ENCODE measurements around the gene SUGT1. TPM values are rescaled to one million over a fixed set of nuclear protein-coding genes. Genes with fewer than 3 reads are reported as not detected.
A peak's percentile ranks its signal among the peaks of the same experiment; 100 is the strongest.
"Not testable (repeated sequence)": the region's sequence is repeated elsewhere in the genome, so short reads cannot be mapped to it uniquely, and the experiment has no call there.

Gene SUGT1
- total and polyA plus RNA-seq, 11 donors: 32.7 to 70.8 (median 47.4) TPM

- Histone ChIP-seq H3K9me3 (no peaks in the 10 kb centered on the region), H3K4me3 (no peak overlapping the region), H3K27me3 (no peaks in the 10 kb centered on the region), H3K36me3 (peaks cover 0 to 84% (median 74%) of the 10 kb centered on the region in 9 donors), H3K27ac (no peak overlapping the region), H3K4me1 (peaks cover 0 to 5% (median 0%) of the 10 kb centered on the region in 12 donors)
- DNase-seq (no peak), ATAC-seq (no peak)
- no peak for TF ChIP-seq POLR2A (IDR thresholded peaks at IDR 0.05)
- peak in 1 of 12 donors; percentile 14 for TF ChIP-seq CTCF (IDR thresholded peaks at IDR 0.05)
- 65 to 83% (median 75%) methylated on average over 2 of the region's 2 CpGs for WGBS, 4 donors
- intact Hi-C loops (cut with DNase I): loop anchor here in 1 of 10 donors (10.0 kb wide), 1 partner anchor 135 kb away; no protein-coding TSS in a partner anchor
Measured at GRCh38 chr13:52669677-52670076, 17.0 kb downstream of the SUGT1 start.

- Histone ChIP-seq H3K9me3 (no peaks in the 10 kb centered on the region), H3K36me3 (peaks cover 0 to 84% (median 74%) of the 10 kb centered on the region in 9 donors), H3K4me3 (no peak overlapping the region), H3K27me3 (no peaks in the 10 kb centered on the region), H3K27ac (no peak overlapping the region), H3K4me1 (peaks cover 0 to 5% (median 0%) of the 10 kb centered on the region in 12 donors)
- no peak for ATAC-seq
- WGBS, 4 donors: 96 to 98% (median 97%) methylated on average over 8 of the region's 8 CpGs
- no peak for DNase-seq
- TF ChIP-seq POLR2A (IDR thresholded peaks at IDR 0.05): no peak
- no peak for TF ChIP-seq CTCF (IDR thresholded peaks at IDR 0.05)
- intact Hi-C loops (cut with DNase I): no loop called here
Measured at GRCh38 chr13:52670726-52671125, 18.1 kb downstream of the SUGT1 start.

GRCh38 chr13:52673465-52673864 is 20.8 kb downstream of the SUGT1 start:
- DNase-seq: no peak
- peaks cover 0 to 84% (median 71%) of the 10 kb centered on the region in 9 donors for H3K36me3 ChIP-seq
- no peak overlapping the region for H3K4me3 ChIP-seq
- TF ChIP-seq POLR2A (IDR thresholded peaks at IDR 0.05) (no peak), CTCF (IDR thresholded peaks at IDR 0.05) (no peak)
- no peak for ATAC-seq
- peaks cover 0 to 5% (median 0%) of the 10 kb centered on the region in 12 donors for H3K4me1 ChIP-seq
- no peaks in the 10 kb centered on the region for H3K9me3 ChIP-seq
- 94 to 96% (median 95%) methylated on average over 1 of the region's 1 CpG for WGBS, 4 donors
- intact Hi-C loops (cut with DNase I): no loop called here
- H3K27me3 ChIP-seq: no peaks in the 10 kb centered on the region
- H3K27ac ChIP-seq: no peak overlapping the region

GRCh38 chr13:52677823-52678222 is 25.2 kb downstream of the SUGT1 start:
- no peak overlapping the region for H3K4me3 ChIP-seq
- H3K4me1 ChIP-seq: no peaks in the 10 kb centered on the region
- H3K36me3 ChIP-seq: peaks cover 0 to 95% (median 79%) of the 10 kb centered on the region in 9 donors
- no peaks in the 10 kb centered on the region for H3K9me3 ChIP-seq
- no peaks in the 10 kb centered on the region for H3K27me3 ChIP-seq
- 95 to 100% (median 96%) methylated on average over 1 of the region's 1 CpG for WGBS, 4 donors
- no peak for DNase-seq
- intact Hi-C loops (cut with DNase I): no loop called here
- H3K27ac ChIP-seq: no peak overlapping the region
- TF ChIP-seq POLR2A (IDR thresholded peaks at IDR 0.05): no peak
- TF ChIP-seq CTCF (IDR thresholded peaks at IDR 0.05): no peak
- no peak for ATAC-seq

- intact Hi-C loops (cut with DNase I); H3K27ac ChIP-seq; H3K4me1 ChIP-seq; ATAC-seq; DNase-seq; H3K9me3 ChIP-seq; H3K27me3 ChIP-seq; H3K4me3 ChIP-seq: not testable (repeated sequence)
- peaks cover 0 to 100% (median 61%) of the 10 kb centered on the region in 9 donors for H3K36me3 ChIP-seq
- WGBS, 4 donors: 87 to 96% (median 91%) methylated on average over 9 of the region's 9 CpGs
Measured at GRCh38 chr13:52685806-52686205, 33.2 kb downstream of the SUGT1 start.

Measured in heart left ventricle (tissue), 16 donors.